OCI-LY1 (cell line): Measurements from ENCODE around the gene FNDC3A.
"Not testable (repeated sequence)": the region's sequence is repeated elsewhere in the genome, so short reads cannot be mapped to it uniquely, and the experiment has no call there.

Experiments
- H2AFZ ChIP-seq: fragments of 200-600 bp; sonication (generic), shearing (Covaris generic); 2 replicates; pipeline ENCODE4 v1.6.0; 2014; ENCODE audit warnings: antibody characterized with exemption, mild to moderate bottlenecking, low read length
- H3F3A ChIP-seq: fragments of 200-600 bp; sonication (generic), shearing (Covaris generic); 2 replicates; pipeline ENCODE4 v1.6.0; 2014; ENCODE audit warnings: mild to moderate bottlenecking, antibody characterized with exemption, low read length, moderate library complexity; ENCODE audit not compliant: insufficient read depth
- H3K27ac ChIP-seq: fragments of 200-600 bp; sonication (generic); 2 replicates; pipeline ENCODE4 v1.5.1; 2014; ENCODE audit warnings: low read length, mixed run types, mild to moderate bottlenecking, low read depth; ENCODE audit not compliant: poor library complexity, severe bottlenecking
- H3K27me3 ChIP-seq: fragments of 200-600 bp; sonication (generic); 2 replicates; pipeline ENCODE4 v1.6.0; 2014; ENCODE audit warnings: antibody characterized with exemption, mild to moderate bottlenecking, low read length, moderate library complexity; ENCODE audit not compliant: insufficient read depth
- H3K36me3 ChIP-seq: fragments of 200-600 bp; sonication (generic); 2 replicates; pipeline ENCODE4 v1.6.1; 2014; ENCODE audit warnings: mild to moderate bottlenecking, antibody characterized with exemption, low read length, moderate library complexity, mixed read lengths; ENCODE audit not compliant: insufficient read depth
- H3K4me1 ChIP-seq: fragments of 200-600 bp; sonication (generic); 2 replicates; pipeline ENCODE4 v1.5.1; 2014; ENCODE audit warnings: mild to moderate bottlenecking, low read length, moderate library complexity; ENCODE audit not compliant: insufficient read depth, severe bottlenecking
- H3K4me2 ChIP-seq: fragments of 200-600 bp; sonication (generic), shearing (Covaris generic); 2 replicates; pipeline ENCODE4 v1.6.1; 2014; ENCODE audit warnings: low read length
- H3K4me3 ChIP-seq: fragments of 200-600 bp; sonication (generic); 2 replicates; pipeline ENCODE4 v1.5.1; 2014; ENCODE audit warnings: low read length, low read depth, mild to moderate bottlenecking, mixed read lengths; ENCODE audit not compliant: poor library complexity, severe bottlenecking
- H3K79me2 ChIP-seq: fragments of 200-600 bp; shearing (Covaris generic); 2 replicates; pipeline ENCODE4 v1.6.1; 2016; ENCODE audit warnings: mixed run types, low read length, mixed read lengths; ENCODE audit not compliant: insufficient read depth
- H3K9ac ChIP-seq: fragments of 200-600 bp; sonication (generic), shearing (Covaris generic); 2 replicates; pipeline ENCODE4 v1.6.1; 2014; ENCODE audit warnings: mild to moderate bottlenecking, low read length, mixed read lengths
- H3K9me2 ChIP-seq: fragments of 200-600 bp; sonication (generic), shearing (Covaris generic); 2 replicates; pipeline ENCODE4 v1.6.1; 2014; ENCODE audit warnings: low read depth, mild to moderate bottlenecking, low read length, mixed read lengths
- H3K9me3 ChIP-seq: fragments of 200-600 bp; shearing (Covaris generic); 2 replicates; pipeline ENCODE4 v1.6.1; 2014; ENCODE audit warnings: low read length, mixed read lengths
- H4K20me1 ChIP-seq: fragments of 200-600 bp; sonication (generic), shearing (Covaris generic); 2 replicates; pipeline ENCODE4 v1.6.0; 2016; ENCODE audit warnings: mild to moderate bottlenecking, low read length; ENCODE audit not compliant: insufficient read depth
- CTCF ChIP-seq: fragments of 200-600 bp; sonication (generic), shearing (Covaris generic); IDR thresholded peaks from 2 replicates; pipeline ENCODE4 v1.5.1; 2017; ENCODE audit warnings: mild to moderate bottlenecking, antibody characterized with exemption, low read length, moderate library complexity, mixed read lengths
- EZH2 ChIP-seq: fragments of 200-600 bp; sonication (generic), shearing (Covaris generic); IDR thresholded peaks from 2 replicates; pipeline ENCODE4 v1.8.0; 2017; ENCODE audit warnings: borderline replicate concordance, mixed run types, mild to moderate bottlenecking, antibody characterized with exemption, low read length, moderate library complexity, mixed read lengths

FNDC3A gene

DNA sequence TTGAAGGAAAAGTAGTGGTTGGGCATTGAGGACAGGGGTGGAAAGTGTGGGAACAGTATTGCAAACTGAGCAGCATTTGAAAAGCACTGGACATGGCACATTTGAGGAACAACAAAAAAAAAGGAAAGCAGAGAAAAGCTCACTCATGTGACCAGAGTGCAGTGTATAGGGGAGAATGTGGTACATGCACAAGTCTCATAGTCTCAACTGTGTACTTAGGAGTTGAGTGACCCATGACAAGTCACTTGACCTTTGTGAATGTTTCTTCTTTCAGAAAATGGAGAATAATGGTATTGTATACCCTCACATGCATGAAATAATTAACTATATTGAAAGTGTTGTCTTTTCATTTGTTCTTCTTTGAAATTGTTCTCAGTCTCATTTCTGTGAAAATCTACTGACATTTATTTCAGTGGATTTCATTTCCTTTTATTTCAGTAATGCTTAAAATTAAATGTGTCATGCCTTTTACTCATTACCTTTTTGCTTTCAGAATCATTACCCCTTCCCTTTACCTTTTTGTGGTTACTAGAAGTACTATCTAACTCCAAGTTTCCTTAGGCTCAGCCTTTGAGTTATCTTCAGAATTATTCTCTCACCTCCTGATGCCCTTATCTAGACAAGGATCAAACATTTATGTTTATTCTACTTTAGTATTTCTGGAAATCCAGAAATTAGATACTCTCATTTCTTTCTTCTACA, 165.3 kb downstream of the FNDC3A start:
- H3K4me2 ChIP-seq, result no peak overlapping the region
- no peaks in the 10 kb centered on the region for H3K79me2 ChIP-seq
- no peak overlapping the region for H3K9ac ChIP-seq
- peaks cover 63% of the 10 kb centered on the region for H3K36me3 ChIP-seq
- H3K9me2 ChIP-seq, result no peaks in the 10 kb centered on the region
- H4K20me1 ChIP-seq, result no peaks in the 10 kb centered on the region
- no peaks in the 10 kb centered on the region for H3F3A ChIP-seq
- H3K4me1 ChIP-seq, result no peaks in the 10 kb centered on the region
- no peaks in the 10 kb centered on the region for H3K27me3 ChIP-seq
- H2AFZ ChIP-seq, result no peak overlapping the region
- no peak overlapping the region for H3K27ac ChIP-seq
- H3K4me3 ChIP-seq, result no peak overlapping the region
- H3K9me3 ChIP-seq, result no peaks in the 10 kb centered on the region; the same call in 1 of the 2 replicates
- no peak for TF ChIP-seq EZH2

DNA sequence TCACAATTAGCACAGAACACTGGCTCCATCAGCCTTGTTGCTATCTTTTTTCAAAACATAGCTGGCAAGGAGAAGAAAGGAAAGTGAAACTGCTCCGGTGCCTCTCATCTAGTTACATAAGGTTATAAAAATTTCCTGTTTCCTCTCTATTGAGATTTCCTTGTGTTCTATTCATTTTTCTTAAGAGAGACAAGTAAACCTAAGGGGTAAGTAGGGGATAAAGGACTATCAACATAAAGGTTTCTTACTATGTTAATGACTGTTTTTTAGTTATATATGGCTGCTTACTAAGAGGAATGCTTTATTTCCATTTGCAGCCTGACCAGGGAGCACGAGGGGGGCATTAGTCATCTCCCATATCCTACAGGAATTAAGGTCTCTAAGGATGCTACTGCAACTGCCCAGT, 171.2 kb downstream of the FNDC3A start:
- Histone ChIP-seq H3K9me2 (no peaks in the 10 kb centered on the region), H3K79me2 (no peaks in the 10 kb centered on the region), H3K27me3 (no peaks in the 10 kb centered on the region), H4K20me1 (no peaks in the 10 kb centered on the region), H3K4me1 (no peaks in the 10 kb centered on the region), H3K4me3 (no peak overlapping the region), H3K27ac (no peak overlapping the region), H2AFZ (no peak overlapping the region), H3K4me2 (no peak overlapping the region), H3K9ac (no peak overlapping the region), H3K9me3 (peaks cover 9% of the 10 kb centered on the region), H3F3A (no peaks in the 10 kb centered on the region), H3K36me3 (peaks cover 67% of the 10 kb centered on the region)
- TF ChIP-seq CTCF (no peak), EZH2 (no peak)

- no peaks in the 10 kb centered on the region for H3K4me1 ChIP-seq
- H3K9me3 ChIP-seq, result peaks cover 9% of the 10 kb centered on the region
- no peaks in the 10 kb centered on the region for H4K20me1 ChIP-seq
- no peaks in the 10 kb centered on the region for H3F3A ChIP-seq
- H3K4me3 ChIP-seq, result no peak overlapping the region
- H3K9ac ChIP-seq, result no peak overlapping the region
- H2AFZ ChIP-seq, result no peak overlapping the region
- H3K79me2 ChIP-seq, result no peaks in the 10 kb centered on the region
- no peak overlapping the region for H3K27ac ChIP-seq
- no peak for TF ChIP-seq CTCF
- no peak for TF ChIP-seq EZH2
- no peaks in the 10 kb centered on the region for H3K27me3 ChIP-seq
- no peaks in the 10 kb centered on the region for H3K9me2 ChIP-seq
- peaks cover 61% of the 10 kb centered on the region for H3K36me3 ChIP-seq
- H3K4me2 ChIP-seq, result no peak overlapping the region
Measured at GRCh38 chr13:49148405-49148804, 172.7 kb downstream of the FNDC3A start.

GRCh38 chr13:49157955-49158584, 182.4 kb downstream of the FNDC3A start:
- H3F3A ChIP-seq, H3K27ac ChIP-seq, H3K36me3 ChIP-seq, H3K9ac ChIP-seq, H3K4me1 ChIP-seq, H3K9me3 ChIP-seq, H4K20me1 ChIP-seq, H3K9me2 ChIP-seq, H3K79me2 ChIP-seq, H3K4me3 ChIP-seq, H3K4me2 ChIP-seq, H3K27me3 ChIP-seq, H2AFZ ChIP-seq: not testable (repeated sequence)

GRCh38 chr13:49163162-49163561, 187.4 kb downstream of the FNDC3A start:
- not testable (repeated sequence) for H3K4me2 ChIP-seq, H3K9ac ChIP-seq, H2AFZ ChIP-seq, H4K20me1 ChIP-seq, H3K4me1 ChIP-seq, H3K4me3 ChIP-seq, H3K9me2 ChIP-seq, H3K27me3 ChIP-seq, H3F3A ChIP-seq, H3K27ac ChIP-seq, H3K79me2 ChIP-seq
- Histone ChIP-seq H3K9me3 (peaks cover 17% of the 10 kb centered on the region), H3K36me3 (peaks cover 30% of the 10 kb centered on the region)
